Natural killer cell (primary cell): Measurements from ENCODE around the gene OBSCN. TPM values are rescaled to one million over a fixed set of nuclear protein-coding genes. Genes with fewer than 3 reads are reported as not detected.

Experiments
- ATAC-seq, 3 donors: fragments of 150-1000 bp in 2 of 3; fragments of 200-7000 bp in 1 of 3; cut with Tn5 transposase; 1 replicate in 1 of 3; 2 replicates in 2 of 3; pipeline ENCODE4 v1.10.0; 2021; ENCODE audit warnings: mild to moderate bottlenecking in 2 of 3, moderate library complexity in 2 of 3
- DNase-seq, 2 donors: peaks; one replicate each; pipeline versions ENCODE4 v3.0.0 to v3.0.0-alpha.2; 2013 to 2021; ENCODE audit warnings: mixed read lengths in 1 of 2
- H3K27ac ChIP-seq: one replicate; pipeline ENCODE4 v1.5.1; 2013; ENCODE audit warnings: mild to moderate bottlenecking, low read length
- H3K27me3 ChIP-seq: one replicate; pipeline ENCODE4 v1.6.1; 2013; ENCODE audit warnings: low read length; ENCODE audit not compliant: control insufficient read depth, insufficient read depth
- H3K36me3 ChIP-seq: one replicate; pipeline ENCODE4 v1.6.1; 2013; ENCODE audit warnings: low read length; ENCODE audit not compliant: control insufficient read depth, insufficient read depth
- H3K4me1 ChIP-seq: one replicate; pipeline ENCODE4 v1.6.1; 2013; ENCODE audit warnings: low read length; ENCODE audit not compliant: control insufficient read depth, insufficient read depth
- H3K4me3 ChIP-seq: one replicate; pipeline ENCODE4 v1.5.1; 2013; ENCODE audit warnings: low read length
- H3K9me3 ChIP-seq: one replicate; pipeline ENCODE4 v1.6.1; 2013; ENCODE audit warnings: low read length; ENCODE audit not compliant: control insufficient read depth, insufficient read depth
- H3K27ac Mint-ChIP-seq, 2 donors: one replicate each; pipeline ENCODE4 v1.8.0; 2022; ENCODE audit warnings: mild to moderate bottlenecking in 2 of 2, mixed read lengths in 2 of 2, moderate library complexity in 1 of 2
- H3K27me3 Mint-ChIP-seq, 2 donors: one replicate each; pipeline ENCODE4 v1.8.0; 2022; ENCODE audit warnings: low read depth in 2 of 2, mixed read lengths in 2 of 2
- H3K36me3 Mint-ChIP-seq: one replicate; pipeline ENCODE4 v1.8.0; 2022; ENCODE audit warnings: mixed read lengths
- H3K4me1 Mint-ChIP-seq, 2 donors: one replicate each; pipeline ENCODE4 v1.8.0; 2022; ENCODE audit warnings: mixed read lengths in 2 of 2
- H3K4me3 Mint-ChIP-seq: one replicate; pipeline ENCODE4 v1.8.0; 2022; ENCODE audit warnings: mild to moderate bottlenecking, moderate library complexity, mixed read lengths
- H3K9me3 Mint-ChIP-seq, 2 donors: one replicate each; pipeline ENCODE4 v1.8.0; 2022; ENCODE audit warnings: mixed read lengths in 2 of 2
- WGBS: methylation state at CpG from one replicate; pipeline ENCODE4 v1.1.7; 2013; ENCODE audit warnings: missing lambda C conversion rate; ENCODE audit not compliant: insufficient coverage; 5-methylcytosine and 5-hydroxymethylcytosine counted together
- intact Hi-C: fragments of 100-400 bp; cut with micrococcal nuclease; formaldehyde crosslinking; loops from one replicate; pipeline ENCODE4 v1.14.2; 2022
- total RNA-seq, 4 donors: library from RNA; stranded (reverse); fragments of 120-200 nt in 1 of 4; gene quantifications; one replicate each; pipeline versions ENCODE4 v1.2.3 to v1.2.4, GENCODE V29; 2013 to 2022
- TF ChIP-seq, protein P1 (sequence below): fragments of 200-600 bp; IDR thresholded peaks from one replicate; pipeline ENCODE4 v1.8.0; 2022; ENCODE audit warnings: antibody characterized with exemption

Gene OBSCN
- total RNA-seq, 3 donors from 2014 or later (not counting 1 experiment from before 2014, with no cell fraction given), result 9.6 to 30.0 (median 14.3) TPM

DNA sequence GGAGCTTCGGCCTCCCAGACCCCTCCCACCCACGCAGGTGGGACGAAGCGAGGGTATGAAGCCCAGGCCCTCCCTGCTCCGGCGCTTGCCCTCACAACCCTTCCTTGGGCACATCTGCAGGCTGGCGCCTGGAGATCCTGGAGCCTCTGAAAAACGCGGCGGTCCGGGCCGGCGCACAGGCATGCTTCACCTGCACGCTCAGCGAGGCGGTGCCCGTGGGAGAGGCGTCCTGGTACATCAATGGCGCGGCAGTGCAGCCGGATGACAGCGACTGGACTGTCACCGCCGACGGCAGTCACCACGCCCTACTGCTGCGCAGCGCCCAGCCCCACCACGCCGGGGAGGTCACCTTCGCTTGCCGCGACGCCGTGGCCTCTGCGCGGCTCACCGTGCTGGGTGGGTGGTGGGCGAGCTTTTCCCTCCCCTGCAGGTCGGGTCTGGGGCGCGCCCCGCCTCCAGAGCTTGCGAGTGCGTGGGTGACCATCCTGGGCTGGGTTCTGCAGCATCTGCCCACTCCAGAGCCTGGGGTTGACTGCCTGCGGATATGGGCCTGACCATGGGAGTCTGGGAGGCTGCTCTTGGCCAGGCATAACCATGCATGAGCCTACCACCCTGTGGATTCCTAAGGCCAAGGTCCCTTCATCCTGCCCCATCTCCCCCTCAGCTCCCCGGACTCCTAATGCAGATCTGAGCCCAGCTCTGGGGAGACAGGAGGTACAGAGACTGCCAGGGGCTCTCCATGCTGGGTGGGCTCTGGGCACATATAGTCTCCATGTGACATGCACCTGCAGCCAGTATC, 108.9 kb downstream of the OBSCN start:
- no peak for ATAC-seq
- intact Hi-C loops, result no loop called here
- Histone ChIP-seq H3K9me3 (peaks cover 16% of the 10 kb centered on the region), H3K27ac (no peak overlapping the region), H3K4me1 (no peaks in the 10 kb centered on the region), H3K27me3 (no peaks in the 10 kb centered on the region), H3K4me3 (no peak overlapping the region), H3K36me3 (no peaks in the 10 kb centered on the region)
- no peaks in the 10 kb centered on the region for H3K9me3 Mint-ChIP-seq
- WGBS, result 92% methylated on average over 47 of the region's 47 CpGs
- peak in 1 of 2 donors; percentile 9 for DNase-seq
- H3K27ac Mint-ChIP-seq, result no peak overlapping the region
- H3K27me3 Mint-ChIP-seq, result no peaks in the 10 kb centered on the region
- H3K4me1 Mint-ChIP-seq, result no peaks in the 10 kb centered on the region
- TF ChIP-seq, protein P1, sequence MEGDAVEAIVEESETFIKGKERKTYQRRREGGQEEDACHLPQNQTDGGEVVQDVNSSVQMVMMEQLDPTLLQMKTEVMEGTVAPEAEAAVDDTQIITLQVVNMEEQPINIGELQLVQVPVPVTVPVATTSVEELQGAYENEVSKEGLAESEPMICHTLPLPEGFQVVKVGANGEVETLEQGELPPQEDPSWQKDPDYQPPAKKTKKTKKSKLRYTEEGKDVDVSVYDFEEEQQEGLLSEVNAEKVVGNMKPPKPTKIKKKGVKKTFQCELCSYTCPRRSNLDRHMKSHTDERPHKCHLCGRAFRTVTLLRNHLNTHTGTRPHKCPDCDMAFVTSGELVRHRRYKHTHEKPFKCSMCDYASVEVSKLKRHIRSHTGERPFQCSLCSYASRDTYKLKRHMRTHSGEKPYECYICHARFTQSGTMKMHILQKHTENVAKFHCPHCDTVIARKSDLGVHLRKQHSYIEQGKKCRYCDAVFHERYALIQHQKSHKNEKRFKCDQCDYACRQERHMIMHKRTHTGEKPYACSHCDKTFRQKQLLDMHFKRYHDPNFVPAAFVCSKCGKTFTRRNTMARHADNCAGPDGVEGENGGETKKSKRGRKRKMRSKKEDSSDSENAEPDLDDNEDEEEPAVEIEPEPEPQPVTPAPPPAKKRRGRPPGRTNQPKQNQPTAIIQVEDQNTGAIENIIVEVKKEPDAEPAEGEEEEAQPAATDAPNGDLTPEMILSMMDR, result no peak
- H3K4me3 Mint-ChIP-seq, result no peak overlapping the region
- H3K36me3 Mint-ChIP-seq, result no peaks in the 10 kb centered on the region

DNA sequence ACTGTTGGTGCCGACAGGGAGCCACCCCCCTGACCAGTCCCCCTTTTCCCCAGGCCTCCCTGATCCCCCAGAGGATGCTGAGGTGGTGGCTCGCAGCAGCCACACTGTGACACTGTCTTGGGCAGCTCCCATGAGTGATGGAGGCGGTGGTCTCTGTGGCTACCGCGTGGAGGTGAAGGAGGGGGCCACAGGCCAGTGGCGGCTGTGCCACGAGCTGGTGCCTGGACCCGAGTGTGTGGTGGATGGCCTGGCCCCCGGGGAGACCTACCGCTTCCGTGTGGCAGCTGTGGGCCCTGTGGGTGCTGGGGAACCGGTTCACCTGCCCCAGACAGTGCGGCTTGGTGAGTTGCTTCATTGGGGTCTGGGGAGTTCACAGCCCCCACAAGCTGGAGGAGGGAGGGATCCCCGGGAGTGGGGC, 109.6 kb downstream of the OBSCN start:
- no peak overlapping the region for H3K27ac ChIP-seq
- no peaks in the 10 kb centered on the region for H3K4me1 ChIP-seq
- intact Hi-C loops, result no loop called here
- Mint-ChIP-seq H3K4me3 (no peak overlapping the region), H3K36me3 (no peaks in the 10 kb centered on the region), H3K27me3 (no peaks in the 10 kb centered on the region), H3K4me1 (no peaks in the 10 kb centered on the region), H3K9me3 (no peaks in the 10 kb centered on the region), H3K27ac (no peak overlapping the region)
- H3K27me3 ChIP-seq, result no peaks in the 10 kb centered on the region
- no peak for ATAC-seq
- 79% methylated on average over 14 of the region's 14 CpGs for WGBS
- DNase-seq, result no peak
- TF ChIP-seq, protein P1, result no peak
- H3K4me3 ChIP-seq, result no peak overlapping the region
- peaks cover 11% of the 10 kb centered on the region for H3K9me3 ChIP-seq
- peaks cover 2% of the 10 kb centered on the region for H3K36me3 ChIP-seq

DNA sequence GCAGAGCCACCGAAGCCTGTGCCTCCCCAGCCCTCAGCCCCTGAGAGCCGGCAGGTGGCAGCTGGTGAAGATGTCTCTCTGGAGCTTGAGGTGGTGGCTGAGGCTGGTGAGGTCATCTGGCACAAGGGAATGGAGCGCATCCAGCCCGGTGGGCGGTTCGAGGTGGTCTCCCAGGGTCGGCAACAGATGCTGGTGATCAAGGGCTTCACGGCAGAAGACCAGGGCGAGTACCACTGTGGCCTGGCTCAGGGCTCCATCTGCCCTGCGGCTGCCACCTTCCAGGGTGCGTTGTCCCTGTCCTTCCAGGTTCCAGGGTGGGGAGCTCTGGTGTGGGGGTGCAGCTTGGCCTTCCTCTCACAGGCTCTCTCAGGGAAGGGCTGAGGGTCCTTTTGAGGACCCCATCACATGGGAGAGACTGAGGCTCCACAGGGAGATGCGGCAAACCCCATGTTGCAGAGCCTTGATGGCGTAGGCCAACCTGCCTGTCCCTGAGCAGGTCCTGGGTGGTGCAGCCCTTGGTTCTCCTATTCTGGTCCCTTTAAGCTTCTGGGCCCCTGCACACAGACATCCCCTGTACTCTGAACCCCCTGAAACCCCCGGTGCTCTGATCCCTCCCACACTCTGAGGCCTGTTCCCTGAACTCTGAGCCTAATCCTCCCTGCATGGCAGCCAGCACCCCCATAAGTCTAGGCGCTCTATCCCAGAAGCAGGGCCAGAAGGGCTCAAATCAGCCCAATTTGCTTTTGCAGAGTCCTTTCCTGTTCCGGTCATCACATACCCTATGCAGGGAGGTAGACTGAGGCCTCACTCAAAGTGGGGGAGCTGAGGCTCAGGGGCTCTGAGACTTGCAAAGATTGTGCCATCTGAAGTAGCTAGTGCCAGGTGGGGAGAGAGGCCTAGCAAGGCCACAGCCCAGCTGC, 110.3 kb downstream of the OBSCN start:
- Mint-ChIP-seq H3K27ac (no peak overlapping the region), H3K9me3 (no peaks in the 10 kb centered on the region), H3K27me3 (no peaks in the 10 kb centered on the region), H3K4me3 (no peak overlapping the region), H3K36me3 (no peaks in the 10 kb centered on the region), H3K4me1 (no peaks in the 10 kb centered on the region)
- Histone ChIP-seq H3K9me3 (peaks cover 4% of the 10 kb centered on the region), H3K27ac (no peak overlapping the region), H3K4me1 (no peaks in the 10 kb centered on the region), H3K27me3 (no peaks in the 10 kb centered on the region), H3K36me3 (peaks cover 2% of the 10 kb centered on the region), H3K4me3 (no peak overlapping the region)
- intact Hi-C loops, result no loop called here
- ATAC-seq (no peak), DNase-seq (peak in 1 of 2 donors; percentile 7)
- TF ChIP-seq, protein P1, result no peak
- 96% methylated on average over 16 of the region's 16 CpGs for WGBS
